NCI-H187 treated with DMSO at 0.1 percent for 48 hours (cell line): ENCODE results near the gene ERC1.

Experiments used
- DNase-seq: peaks from one replicate; lab custom pipeline; 2025; lab: John Stamatoyannopoulos, UW

ERC1 gene

DNA sequence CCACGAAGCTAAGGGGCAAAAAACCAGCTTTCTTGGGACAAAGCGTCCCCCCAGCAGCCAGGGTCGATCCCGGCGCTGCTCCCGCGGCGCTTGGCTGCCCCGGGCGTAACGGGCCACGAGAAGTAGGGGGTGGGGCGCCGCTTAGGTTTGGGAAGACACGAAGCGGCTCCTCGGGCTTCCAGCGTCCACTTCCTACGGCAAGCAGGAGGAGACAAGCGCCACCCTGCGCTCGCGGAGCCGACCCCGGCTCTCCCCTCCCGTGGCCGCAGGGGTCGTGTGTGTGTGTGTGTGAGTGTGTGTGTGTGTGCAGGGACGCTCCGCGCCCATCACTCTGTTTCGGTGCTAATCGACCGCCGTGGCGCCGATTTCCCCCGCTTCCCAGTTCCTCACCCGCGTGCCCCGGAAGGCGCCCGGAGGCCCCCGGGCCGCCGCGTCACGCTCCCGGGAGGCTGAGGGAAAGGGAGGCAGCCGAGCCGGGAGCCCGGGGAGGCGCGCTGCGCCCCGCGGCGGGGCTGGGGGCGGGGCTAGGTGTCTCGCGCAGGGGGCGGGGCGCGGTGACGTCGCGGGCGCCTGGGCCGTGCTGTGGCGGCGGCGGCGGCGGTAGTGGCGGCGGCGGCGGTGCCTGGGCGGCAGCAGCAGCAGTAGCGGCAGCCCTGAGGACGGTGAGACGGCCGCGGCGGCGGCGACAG lies at the start of gene ERC1:
Gene ERC1, plus strand, starts transcription at position 563 of the 689 bp plus-strand sequence. CDS start 36,681 bp downstream, outside the sequence.
- peak; percentile 9 for DNase-seq

DNA sequence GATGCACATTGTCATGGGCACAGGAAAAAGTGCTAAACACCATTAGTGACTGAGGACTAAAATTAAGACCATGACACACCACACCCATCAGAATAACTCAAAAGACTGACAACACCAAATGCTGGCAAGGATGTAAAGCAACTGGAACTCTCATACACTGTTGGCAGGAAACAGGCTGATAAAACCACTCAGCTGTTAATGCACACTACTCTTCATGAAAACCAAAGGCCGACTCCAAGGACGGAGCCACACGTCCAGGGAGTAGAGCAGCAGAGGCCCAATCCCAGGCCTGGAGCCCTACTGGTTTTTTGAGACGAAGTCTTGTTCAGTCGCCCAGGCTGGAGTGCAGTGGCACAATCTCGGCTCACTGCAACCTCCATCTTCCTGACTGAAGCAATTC lies 48.0 kb upstream of the ERC1 start:
- no peak for DNase-seq

DNA sequence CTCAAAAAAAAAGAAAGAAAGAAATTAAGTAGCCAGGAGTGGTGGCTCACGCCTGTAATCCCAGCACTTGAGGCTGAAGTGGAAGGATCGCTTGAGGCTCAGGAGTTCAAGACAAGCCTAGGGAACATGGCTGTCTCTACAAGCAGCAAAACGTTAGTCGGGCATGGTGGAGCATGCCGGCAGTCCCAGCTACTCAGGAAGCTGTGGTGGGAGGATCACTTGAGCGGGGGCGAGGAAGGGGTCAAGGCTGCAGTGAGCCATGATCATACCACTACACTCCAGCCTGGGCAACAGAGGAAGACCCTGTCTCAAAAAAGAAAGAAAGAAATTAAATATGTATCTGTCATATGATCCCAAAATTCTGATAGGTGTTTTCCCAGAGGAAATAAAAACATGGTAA lies 46.8 kb upstream of the ERC1 start:
- DNase-seq: no peak

DNA sequence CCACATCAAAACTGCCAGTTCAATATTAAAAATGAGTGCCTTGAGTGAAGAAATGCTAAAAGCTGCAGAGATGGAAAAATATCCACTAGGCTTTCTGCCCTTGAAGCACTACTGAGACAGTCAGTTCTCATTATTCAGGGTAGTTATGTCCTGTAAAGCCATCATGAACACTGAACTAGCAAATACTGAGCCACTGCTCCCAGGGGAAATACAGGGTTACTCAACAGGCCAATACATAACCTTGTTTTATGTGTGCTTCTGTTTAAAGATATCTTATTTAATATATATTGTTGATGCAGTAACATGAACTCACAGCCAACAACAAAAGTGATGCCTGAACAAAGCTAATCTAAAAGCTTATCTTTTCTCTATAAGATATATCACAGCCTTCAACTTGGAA lies 44.8 kb upstream of the ERC1 start:
- DNase-seq: no peak

DNA sequence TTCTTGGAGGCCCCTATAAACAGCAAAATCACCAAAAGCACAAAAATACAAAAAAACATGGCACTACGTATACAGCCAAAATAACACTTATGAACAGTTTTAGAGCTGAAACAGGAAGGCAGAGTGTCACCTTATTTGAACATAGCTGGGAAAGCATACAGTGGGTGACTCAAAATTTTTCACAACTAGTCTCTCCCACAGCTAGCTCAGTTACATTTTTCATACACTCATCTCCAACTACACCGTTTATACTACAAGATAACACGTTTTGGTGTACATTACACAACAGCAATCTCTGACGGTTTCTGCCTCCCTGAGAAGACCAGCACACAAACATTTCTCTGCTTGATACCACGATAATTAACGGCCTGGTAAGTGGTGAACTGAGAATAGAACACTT lies 44.4 kb upstream of the ERC1 start:
- DNase-seq: no peak

DNA sequence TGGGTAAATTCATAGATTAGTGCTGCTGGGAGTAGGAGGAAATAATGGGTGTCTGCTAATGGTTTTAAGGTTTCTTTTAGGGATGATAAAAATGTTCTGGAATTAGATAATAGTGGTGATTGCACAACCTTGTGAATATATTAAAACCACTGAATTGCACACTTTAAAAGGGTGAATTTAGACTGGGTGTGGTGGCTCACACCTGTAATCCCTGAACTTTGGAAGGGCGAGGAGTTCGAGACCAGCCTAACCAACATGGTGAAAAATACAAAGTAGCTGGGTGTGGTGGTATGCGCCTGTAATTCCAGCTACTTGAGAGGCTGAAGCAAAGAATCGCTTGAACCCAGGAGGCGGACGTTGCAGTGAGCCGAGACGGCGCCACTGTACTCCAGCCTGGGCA lies 42.8 kb upstream of the ERC1 start:
- no peak for DNase-seq

GRCh38 chr12:949453-950191 lies 41.4 kb upstream of the ERC1 start, which contains the start of gene RAD52:
Gene RAD52, minus strand, starts transcription at chr12:949694. Its CDS starts 16,636 bp downstream, at chr12:933058.
- DNase-seq: peak; percentile 94

DNA sequence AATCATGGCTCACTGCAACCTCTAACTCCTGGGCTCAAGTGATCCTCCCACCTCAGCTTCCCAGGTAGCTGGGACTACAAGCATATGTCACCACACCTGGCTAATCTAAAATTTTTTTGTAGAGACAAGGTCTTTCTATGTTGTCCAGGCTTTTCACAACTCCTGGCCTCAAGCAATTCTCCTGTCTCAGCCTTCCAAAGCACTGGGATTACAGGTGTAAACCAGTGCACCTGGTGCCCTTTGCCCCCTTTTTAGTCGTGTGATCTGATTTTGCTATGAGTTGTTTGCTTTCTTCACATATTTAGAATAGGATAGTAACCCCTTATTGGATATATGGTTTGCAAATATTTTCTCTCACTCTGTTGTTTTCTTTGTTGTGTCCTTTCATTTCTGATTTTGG lies 39.8 kb upstream of the ERC1 start:
- no peak for DNase-seq

- no peak for DNase-seq
Measured at GRCh38 chr12:953776-954175, 37.2 kb upstream of the ERC1 start.

- DNase-seq: no peak
Measured at GRCh38 chr12:954741-955140, 36.3 kb upstream of the ERC1 start.

- DNase-seq: no peak
Measured at GRCh38 chr12:955939-956338, 35.1 kb upstream of the ERC1 start.

- no peak for DNase-seq
Measured at GRCh38 chr12:958588-959123, 32.4 kb upstream of the ERC1 start.

DNA sequence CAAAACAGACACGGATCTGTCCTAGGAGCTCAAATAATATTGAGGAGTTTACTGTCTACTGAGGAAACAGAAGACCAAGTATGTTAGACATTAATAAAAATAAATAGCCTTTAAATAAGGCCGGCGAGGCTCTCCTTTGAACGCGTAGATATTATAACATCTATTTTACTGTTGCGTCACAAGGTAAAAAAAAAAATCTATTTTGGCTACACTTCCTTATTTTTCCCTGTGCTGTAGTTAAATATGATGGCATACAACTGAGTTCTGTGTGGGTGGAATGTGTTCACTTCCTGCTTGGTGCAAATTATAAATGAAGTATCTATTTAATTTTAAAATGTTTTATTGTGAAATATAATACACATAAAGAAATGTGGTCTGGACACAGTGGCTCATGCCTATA lies 24.3 kb upstream of the ERC1 start:
- DNase-seq: no peak

GRCh38 chr12:967641-968040 lies 23.4 kb upstream of the ERC1 start:
- no peak for DNase-seq

DNA sequence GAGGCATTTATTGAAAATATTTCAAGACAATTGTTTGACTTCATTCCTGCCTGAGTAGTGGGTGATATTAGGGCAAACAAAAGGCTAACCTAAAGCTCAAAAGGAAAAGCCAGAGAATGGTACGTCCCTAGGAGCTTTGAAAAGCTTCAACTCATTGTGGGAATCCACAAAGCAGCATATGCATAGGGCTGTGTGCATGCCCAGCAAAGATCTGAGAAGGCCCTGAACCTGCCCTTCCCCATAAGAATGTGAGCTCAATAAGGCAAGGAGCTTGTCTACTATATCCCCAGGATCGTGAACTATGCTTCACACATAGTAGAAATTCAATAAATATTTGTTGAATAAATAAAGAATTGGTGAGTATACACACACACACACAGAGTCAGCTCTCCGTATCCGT lies 22.5 kb upstream of the ERC1 start:
- no peak for DNase-seq

DNA sequence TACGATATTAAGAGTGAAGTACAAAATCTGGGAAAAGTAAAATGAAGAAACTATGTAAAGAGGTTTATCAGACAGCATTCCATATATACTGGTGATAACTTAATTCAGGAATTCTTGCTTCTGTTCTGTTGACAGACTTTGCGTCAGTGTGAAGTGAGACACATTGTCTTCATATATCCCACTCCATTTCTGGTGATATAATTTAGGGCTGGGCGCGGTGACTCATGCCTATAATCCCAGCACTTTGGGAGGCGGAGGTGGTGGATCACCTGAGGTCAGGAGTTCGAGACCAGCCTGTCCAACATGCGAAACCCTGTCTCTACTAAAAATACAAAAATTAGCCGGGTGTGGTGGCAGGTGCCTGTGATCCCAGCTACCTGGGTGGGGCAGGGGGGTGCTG lies 21.2 kb upstream of the ERC1 start:
- no peak for DNase-seq

GRCh38 chr12:971991-972390 lies 19.0 kb upstream of the ERC1 start:
- DNase-seq: no peak

- DNase-seq: no peak
Measured at GRCh38 chr12:974271-974862, 16.7 kb upstream of the ERC1 start.

DNA sequence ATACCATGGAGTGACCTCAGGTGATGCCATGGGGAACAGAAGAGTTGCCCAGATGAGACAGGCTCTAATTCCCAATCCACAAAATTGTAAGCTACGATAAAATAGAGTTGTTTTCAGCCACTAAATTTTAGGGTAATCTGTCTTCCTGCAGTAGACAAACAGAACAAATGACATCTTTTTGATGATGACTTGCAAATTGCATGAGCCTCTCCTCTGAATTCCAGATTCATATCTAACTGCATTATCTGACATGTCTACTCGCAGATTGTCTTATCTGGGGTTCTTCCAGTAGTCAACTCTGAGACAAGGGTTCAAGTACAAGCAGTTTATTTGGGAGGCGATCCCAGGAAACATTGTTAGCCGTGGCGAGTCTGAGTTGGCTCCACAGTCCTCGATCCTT lies 14.4 kb upstream of the ERC1 start:
- no peak for DNase-seq

DNA sequence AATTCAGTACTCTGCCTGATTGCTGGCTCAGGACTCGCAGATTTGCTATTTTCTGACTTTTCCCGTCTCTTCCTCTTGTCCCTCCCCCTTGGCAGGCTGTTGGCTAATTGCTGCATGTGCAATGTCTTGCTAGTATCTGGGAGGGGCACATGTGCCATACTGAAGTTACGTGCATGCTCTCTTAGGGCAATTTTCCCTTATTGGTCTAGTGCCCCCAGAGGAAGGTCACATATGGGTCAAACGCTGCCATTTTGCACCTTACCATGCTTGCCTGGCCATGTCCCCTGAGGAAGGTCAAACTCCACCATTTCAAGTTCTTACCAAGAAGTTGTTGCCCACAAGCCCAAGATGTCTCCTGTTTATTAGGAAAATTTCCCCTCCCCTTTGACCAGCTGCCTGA lies 13.9 kb upstream of the ERC1 start:
- no peak for DNase-seq

- no peak for DNase-seq
Measured at GRCh38 chr12:979349-979748, 11.7 kb upstream of the ERC1 start.

DNA sequence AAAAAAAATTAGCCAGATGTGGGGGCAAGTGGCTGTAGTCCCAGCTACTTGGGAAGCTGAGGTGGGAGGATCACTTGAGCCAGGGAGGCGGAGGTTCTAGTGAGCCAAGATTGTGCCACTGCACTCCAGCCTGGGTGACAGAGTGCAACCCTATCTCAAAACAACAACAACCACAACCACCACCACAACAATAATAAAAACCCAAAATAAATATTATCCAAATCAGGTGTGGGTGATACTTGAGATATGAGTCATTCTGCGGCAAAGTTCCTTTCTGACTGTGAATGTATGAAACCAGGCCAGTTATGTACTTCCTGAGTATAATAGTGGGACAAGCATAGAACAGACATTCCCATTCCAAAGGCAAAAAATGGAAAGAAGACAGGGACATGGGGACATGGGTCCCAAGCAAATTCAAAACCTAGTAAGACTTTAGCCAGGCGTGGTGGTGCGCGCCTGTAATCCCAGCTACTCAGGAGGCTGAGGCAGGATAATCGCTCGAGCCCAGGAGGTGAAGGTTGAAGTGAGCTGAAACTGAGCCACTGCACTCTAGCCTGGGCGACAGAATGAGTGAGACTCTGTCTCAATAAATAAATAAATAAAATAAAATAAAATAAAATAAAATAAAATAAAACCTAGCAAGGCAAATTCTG lies 9.7 kb upstream of the ERC1 start:
- DNase-seq: no peak

DNA sequence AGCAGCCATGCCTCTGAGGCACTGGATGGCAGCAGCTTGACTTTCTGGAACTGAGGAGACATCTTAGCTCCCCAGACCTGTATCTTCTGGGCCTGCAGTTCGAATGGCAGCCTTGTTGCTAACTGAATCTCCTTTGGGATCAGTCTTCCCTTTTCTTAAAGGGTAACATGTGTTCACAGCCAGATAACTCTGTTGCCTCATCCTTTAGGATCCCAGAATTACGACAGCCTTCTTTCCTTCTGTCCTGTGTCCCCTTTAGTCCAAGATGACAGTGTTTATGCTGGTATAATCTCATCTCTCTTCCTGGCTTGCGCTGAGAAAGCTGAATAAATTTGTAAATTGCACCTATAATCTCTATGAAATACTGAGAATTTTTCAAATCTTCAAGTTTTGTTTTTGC lies 9.1 kb upstream of the ERC1 start:
- no peak for DNase-seq
